ENCODE measurements around the gene KIF17. TPM values are rescaled to one million over a fixed set of nuclear protein-coding genes. Genes with fewer than 3 reads are reported as not detected.

KIF17 gene
- total RNA-seq, 1 donor from 2014 or later, result 3.3 TPM

GRCh38 chr1:20698195-20698910, 19.5 kb downstream of the KIF17 start:
- no peak for DNase-seq (ENCODE audit: low read depth)
- TF ChIP-seq, protein P1, sequence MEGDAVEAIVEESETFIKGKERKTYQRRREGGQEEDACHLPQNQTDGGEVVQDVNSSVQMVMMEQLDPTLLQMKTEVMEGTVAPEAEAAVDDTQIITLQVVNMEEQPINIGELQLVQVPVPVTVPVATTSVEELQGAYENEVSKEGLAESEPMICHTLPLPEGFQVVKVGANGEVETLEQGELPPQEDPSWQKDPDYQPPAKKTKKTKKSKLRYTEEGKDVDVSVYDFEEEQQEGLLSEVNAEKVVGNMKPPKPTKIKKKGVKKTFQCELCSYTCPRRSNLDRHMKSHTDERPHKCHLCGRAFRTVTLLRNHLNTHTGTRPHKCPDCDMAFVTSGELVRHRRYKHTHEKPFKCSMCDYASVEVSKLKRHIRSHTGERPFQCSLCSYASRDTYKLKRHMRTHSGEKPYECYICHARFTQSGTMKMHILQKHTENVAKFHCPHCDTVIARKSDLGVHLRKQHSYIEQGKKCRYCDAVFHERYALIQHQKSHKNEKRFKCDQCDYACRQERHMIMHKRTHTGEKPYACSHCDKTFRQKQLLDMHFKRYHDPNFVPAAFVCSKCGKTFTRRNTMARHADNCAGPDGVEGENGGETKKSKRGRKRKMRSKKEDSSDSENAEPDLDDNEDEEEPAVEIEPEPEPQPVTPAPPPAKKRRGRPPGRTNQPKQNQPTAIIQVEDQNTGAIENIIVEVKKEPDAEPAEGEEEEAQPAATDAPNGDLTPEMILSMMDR (conservative IDR thresholded peaks at IDR 0.05; ENCODE audit: low read depth, low read length), result no peak
- H3K4me3 ChIP-seq (ENCODE audit: low read depth, low read length), result no peak overlapping the region

GRCh38 chr1:20697563-20697962, 20.2 kb downstream of the KIF17 start:
- no peak for DNase-seq (ENCODE audit: low read depth)
- H3K4me3 ChIP-seq (ENCODE audit: low read depth, low read length), result no peak overlapping the region
- TF ChIP-seq, protein P1 (conservative IDR thresholded peaks at IDR 0.05; ENCODE audit: low read depth, low read length), result no peak

DNA sequence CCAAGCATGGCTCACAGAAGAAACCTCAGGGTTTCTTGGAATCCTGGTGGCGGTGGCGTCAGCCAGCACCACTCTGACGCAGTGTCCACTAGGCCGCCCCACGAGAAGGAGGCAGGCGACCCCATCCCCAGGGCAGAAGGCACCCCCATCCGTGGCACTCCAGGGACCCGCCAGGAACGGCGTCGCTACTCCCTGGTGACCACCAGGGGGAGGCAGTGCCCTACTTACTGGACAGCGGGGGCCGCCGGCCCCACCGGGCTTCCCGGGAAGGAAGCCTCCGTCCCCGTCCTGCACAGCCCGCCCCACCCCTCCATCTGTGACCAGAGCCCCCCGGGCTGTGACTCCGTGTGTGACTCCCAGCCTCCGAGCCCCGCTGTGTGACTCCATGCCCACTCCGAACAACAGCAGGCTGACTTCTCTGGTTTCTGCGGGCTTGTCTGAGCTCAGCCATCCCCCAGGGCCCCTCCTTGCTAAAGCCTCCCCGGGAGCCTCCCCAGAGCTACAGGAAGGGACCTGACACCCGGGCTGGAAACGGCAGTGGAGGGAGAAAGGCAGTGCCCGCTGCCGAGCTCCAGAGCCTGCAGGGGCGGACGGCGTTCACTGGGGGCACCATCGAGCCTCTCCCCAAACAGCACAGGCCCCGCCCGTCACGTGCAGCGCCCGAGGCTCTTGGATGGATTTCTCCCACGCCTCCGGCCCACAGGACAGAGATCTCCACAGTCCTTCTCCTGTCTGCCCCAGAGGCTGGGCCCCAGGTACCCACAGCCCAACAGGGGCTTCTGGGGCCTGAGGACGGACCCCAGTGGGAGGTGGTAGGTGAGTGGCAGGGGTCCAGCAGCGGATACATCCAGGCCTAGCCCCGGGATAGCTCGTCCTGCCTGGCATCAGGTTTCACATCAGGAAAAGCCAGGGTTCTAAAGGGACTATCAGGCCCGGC, 21.1 kb downstream of the KIF17 start:
- DNase-seq (ENCODE audit: low read depth), result no peak
- TF ChIP-seq, protein P1 (conservative IDR thresholded peaks at IDR 0.05; ENCODE audit: low read depth, low read length), result peak; percentile 74
- peak overlapping the region; percentile 62 for H3K4me3 ChIP-seq (ENCODE audit: low read depth, low read length)

DNA sequence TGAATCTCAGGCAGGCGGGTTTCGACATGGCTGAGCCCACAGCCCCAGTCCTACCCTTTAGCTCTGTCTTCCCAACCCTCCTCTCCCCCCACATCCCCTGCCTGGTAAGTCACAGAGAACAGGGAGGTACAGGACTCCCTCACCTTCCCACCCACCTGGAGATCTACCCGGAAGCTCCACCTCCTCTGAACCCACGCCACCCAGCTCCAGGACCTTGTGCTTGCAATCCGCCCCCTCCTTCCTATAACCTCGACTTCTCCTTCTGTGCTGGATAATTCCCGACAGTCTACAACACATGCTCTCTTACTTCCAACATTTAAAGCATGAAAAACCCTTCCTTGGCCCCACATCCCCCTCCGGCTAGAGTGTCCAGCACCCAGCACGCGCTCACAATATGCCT, 22.3 kb downstream of the KIF17 start:
- no peak for DNase-seq (ENCODE audit: low read depth)
- H3K4me3 ChIP-seq (ENCODE audit: low read depth, low read length), result no peak overlapping the region
- TF ChIP-seq, protein P1 (conservative IDR thresholded peaks at IDR 0.05; ENCODE audit: low read depth, low read length), result no peak

DNA sequence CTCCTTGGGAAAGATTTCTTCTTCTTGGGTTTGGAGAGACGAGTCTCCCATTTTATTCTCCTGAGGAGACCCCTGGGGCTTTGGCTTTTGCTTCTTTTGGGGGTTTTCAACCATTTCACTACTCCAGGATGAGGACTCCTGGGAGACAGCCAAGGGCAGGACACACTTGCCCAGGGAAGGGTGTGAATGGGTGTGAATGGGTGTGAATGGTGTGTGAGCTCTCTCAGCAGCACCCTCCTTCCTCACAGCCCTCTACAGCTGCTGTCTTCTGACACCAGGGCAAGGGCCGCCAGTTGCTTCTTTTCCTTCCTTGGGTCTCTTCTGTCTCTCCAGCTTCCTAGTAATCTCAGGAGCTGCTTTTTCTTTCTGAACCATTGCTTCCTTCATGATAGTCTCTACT, 24.2 kb downstream of the KIF17 start:
- H3K4me3 ChIP-seq (ENCODE audit: low read depth, low read length), result no peak overlapping the region
- TF ChIP-seq, protein P1 (conservative IDR thresholded peaks at IDR 0.05; ENCODE audit: low read depth, low read length), result no peak
- DNase-seq (ENCODE audit: low read depth), result no peak

DNA sequence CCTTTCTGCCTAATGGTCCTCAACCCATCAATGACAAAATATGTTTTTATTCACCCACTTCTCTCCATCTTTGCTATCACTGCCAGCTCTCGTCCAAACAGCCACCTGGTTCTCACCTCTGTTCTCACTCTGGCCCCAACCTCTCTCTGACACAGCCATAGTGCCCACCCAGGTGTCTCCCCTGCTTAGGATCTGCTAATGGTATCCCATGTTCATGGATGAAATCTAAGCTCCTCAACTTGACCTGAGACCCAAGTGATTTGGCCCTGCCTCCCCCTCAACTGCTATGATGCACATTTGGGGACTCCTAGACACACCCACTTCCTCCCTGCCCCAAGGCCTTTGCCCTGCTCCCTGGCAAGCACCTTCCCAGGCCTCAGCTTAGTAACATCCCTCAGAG, 25.9 kb downstream of the KIF17 start:
- H3K4me3 ChIP-seq (ENCODE audit: low read depth, low read length), result no peak overlapping the region
- TF ChIP-seq, protein P1 (conservative IDR thresholded peaks at IDR 0.05; ENCODE audit: low read depth, low read length), result no peak
- no peak for DNase-seq (ENCODE audit: low read depth)
